ENCODE measurements around the gene GAB3.

- TF ChIP-seq CTCF (IDR thresholded peaks at IDR 0.05) (no peak), POLR2A (IDR thresholded peaks at IDR 0.05) (no peak)
Observed at GRCh38 chrX:154696676-154697045, 54.2 kb downstream of the GAB3 start.
